SH-SY5Y (cell line): Measurements from ENCODE around the gene CGB1.
"Not testable (repeated sequence)": the region's sequence is repeated elsewhere in the genome, so short reads cannot be mapped to it uniquely, and the experiment has no call there.

Source experiments
- GATA2 ChIP-seq: IDR thresholded peaks from 2 replicates; pipeline ENCODE4 v1.6.1; 2011; ENCODE audit warnings: mild to moderate bottlenecking, low read depth, low read length
- GATA3 ChIP-seq: IDR thresholded peaks from 2 replicates; pipeline ENCODE4 v1.6.1; 2011; ENCODE audit warnings: low read depth, mild to moderate bottlenecking, low read length, moderate library complexity

The CGB1 gene

GRCh38 chr19:49064768-49065611 is 28.3 kb upstream of the CGB1 start, which contains the start of gene NTF4:
Gene NTF4, minus strand, starts transcription at chr19:49064818. Its CDS starts 2,821 bp downstream, at chr19:49061997.
- TF ChIP-seq GATA2 (no peak), GATA3 (no peak)

GRCh38 chr19:49064029-49064629 is 27.4 kb upstream of the CGB1 start:
- TF ChIP-seq GATA3 = no peak
- TF ChIP-seq GATA2 = no peak

GRCh38 chr19:49061445-49061844 is 24.8 kb upstream of the CGB1 start:
- TF ChIP-seq GATA3 = no peak
- no peak for TF ChIP-seq GATA2

GRCh38 chr19:49061000-49061399 is 24.3 kb upstream of the CGB1 start:
- no peak for TF ChIP-seq GATA3
- TF ChIP-seq GATA2 = no peak

GRCh38 chr19:49059053-49059452 is 22.4 kb upstream of the CGB1 start:
- no peak for TF ChIP-seq GATA3
- TF ChIP-seq GATA2 = no peak

- TF ChIP-seq GATA2 = no peak
- no peak for TF ChIP-seq GATA3
Observed at GRCh38 chr19:49058562-49058961, 21.9 kb upstream of the CGB1 start.

- TF ChIP-seq GATA2 (no peak), GATA3 (no peak)
Observed at GRCh38 chr19:49057636-49058234, 21.0 kb upstream of the CGB1 start, which contains the start of gene CGB7. Gene CGB7, minus strand, starts transcription at chr19:49057749. Its CDS starts 2,374 bp downstream, at chr19:49055375.

GRCh38 chr19:49056101-49056901 is 19.6 kb upstream of the CGB1 start:
- no peak for TF ChIP-seq GATA2
- no peak for TF ChIP-seq GATA3

GRCh38 chr19:49049011-49049410 is 12.3 kb upstream of the CGB1 start, which contains the start of gene CGB8:
Gene CGB8, minus strand, starts transcription at chr19:49049111. Its CDS starts 372 bp downstream, at chr19:49048739.
- not testable (repeated sequence) for TF ChIP-seq GATA3, GATA2

- not testable (repeated sequence) for TF ChIP-seq GATA3, GATA2
Observed at GRCh38 chr19:49043548-49043947, 6.9 kb upstream of the CGB1 start, which contains the start of gene CGB5. Gene CGB5, plus strand, starts transcription at chr19:49043848. Its CDS starts 362 bp downstream, at chr19:49044210.

- TF ChIP-seq GATA2 (no peak), GATA3 (no peak)
Observed at GRCh38 chr19:49042177-49042576, 5.5 kb upstream of the CGB1 start.

GRCh38 chr19:49031642-49032301 is 4.9 kb downstream of the CGB1 start, which contains the start of gene CGB2:
Gene CGB2, plus strand, starts transcription at chr19:49031890. Its CDS starts 206 bp downstream, at chr19:49032096.
- TF ChIP-seq GATA3, GATA2: not testable (repeated sequence)

GRCh38 chr19:49024233-49024632 is 12.5 kb downstream of the CGB1 start, which contains the start of gene CGB3:
Gene CGB3, minus strand, starts transcription at chr19:49024333. Its CDS starts 362 bp downstream, at chr19:49023971.
- TF ChIP-seq GATA2, GATA3: not testable (repeated sequence)

- TF ChIP-seq GATA2 (no peak), GATA3 (no peak)
Observed at GRCh38 chr19:49022116-49022515, 14.6 kb downstream of the CGB1 start.
